HG02678 (cell line): ENCODE results near the gene GPC6.
"Not testable (repeated sequence)": the region's sequence is repeated elsewhere in the genome, so short reads cannot be mapped to it uniquely, and the experiment has no call there.

Experiments
- ATAC-seq: cut with Tn5 transposase; IDR thresholded peaks from one replicate; pipeline ENCODE4 v1.9.1; 2021; ENCODE audit warnings: mild to moderate bottlenecking, moderate library complexity; ENCODE audit not compliant: unreplicated experiment

Gene GPC6

DNA sequence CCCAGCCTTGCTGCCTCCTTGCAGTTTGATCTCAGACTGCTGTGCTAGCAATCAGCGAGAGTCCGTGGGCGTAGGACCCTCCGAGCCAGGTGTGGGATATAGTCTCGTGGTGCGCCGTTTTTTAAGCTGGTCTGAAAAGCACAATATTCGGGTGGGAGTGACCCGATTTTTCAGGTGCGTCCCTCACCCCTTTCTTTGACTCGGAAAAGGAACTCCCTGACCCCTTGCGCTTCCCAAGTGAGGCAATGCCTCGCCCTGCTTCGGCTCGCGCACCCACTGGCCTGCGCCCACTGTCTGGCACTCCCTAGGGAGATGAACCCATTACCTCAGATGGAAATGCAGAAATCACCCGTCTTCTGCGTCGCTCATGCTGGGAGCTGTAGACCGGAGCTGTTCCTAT, 269.5 kb downstream of the GPC6 start:
- ATAC-seq, result not testable (repeated sequence)

DNA sequence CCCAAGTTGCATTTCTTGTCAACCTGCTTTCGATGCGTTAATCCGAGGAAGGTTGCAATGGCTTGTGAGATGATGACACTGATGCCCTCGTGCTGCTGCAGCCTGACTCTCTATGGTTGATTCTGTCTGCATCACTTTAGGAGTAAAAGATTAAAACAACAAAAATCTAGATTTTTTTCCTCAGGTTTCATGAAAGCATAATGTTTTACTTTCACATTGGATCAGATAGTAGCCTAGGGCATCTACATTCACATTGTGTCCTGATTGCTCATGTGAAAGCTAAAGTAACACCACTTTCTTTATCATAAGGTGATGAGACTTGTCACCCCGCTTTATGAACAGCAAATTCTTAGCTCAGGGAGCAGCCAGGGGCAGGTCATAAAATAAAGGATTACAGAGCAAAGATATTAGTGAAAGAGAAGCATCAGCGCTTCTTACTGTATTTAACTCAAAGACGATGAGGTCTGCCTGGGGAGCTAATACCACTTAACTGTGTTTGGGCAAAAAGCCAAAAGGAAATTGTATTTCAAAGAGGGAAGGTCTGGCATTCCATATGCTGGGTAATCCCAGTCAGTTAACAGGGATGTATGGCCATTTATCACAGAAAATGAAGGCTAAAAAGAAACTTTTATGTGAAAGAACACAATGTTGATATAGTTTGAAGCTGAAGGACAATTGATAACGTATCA, 270.5 kb downstream of the GPC6 start:
- no peak for ATAC-seq

DNA sequence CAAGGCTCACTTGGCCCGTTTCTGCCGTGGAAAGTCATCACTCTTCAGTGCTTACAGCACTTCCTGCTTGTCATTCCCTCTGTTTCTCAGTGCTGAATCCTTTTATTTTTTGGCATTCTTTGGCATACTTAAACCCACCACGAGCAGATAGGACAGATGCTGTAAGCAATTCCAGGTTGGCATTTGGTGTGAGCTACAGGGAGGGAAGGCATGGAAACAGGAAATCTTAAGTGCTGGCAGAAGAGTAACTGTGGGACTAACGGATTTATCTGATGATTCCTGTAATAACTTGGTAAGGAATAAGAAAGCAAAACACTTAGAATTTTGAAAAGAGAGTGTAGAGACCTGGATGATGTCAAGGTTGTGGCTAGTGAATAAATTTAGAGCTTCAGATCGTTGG, 273.4 kb downstream of the GPC6 start:
- ATAC-seq, result no peak

DNA sequence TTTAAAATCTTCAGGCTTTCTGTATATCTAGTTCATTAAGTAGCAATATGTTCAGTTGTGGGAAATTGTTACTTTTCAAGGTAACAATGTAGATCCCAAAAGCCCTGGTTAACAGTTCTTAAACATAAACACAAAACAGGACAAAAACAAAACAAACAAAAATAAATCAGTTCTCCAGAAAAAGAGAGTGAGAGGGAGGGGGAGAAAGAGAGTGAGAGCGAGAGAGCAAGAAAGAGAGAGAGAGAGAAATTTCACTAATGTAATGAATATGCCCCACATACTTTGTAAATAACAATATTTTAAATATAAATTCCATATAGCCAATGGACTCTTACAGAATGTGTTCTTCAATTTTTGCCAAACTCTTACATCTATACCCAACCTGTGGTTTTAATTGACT, 275.5 kb downstream of the GPC6 start:
- no peak for ATAC-seq

DNA sequence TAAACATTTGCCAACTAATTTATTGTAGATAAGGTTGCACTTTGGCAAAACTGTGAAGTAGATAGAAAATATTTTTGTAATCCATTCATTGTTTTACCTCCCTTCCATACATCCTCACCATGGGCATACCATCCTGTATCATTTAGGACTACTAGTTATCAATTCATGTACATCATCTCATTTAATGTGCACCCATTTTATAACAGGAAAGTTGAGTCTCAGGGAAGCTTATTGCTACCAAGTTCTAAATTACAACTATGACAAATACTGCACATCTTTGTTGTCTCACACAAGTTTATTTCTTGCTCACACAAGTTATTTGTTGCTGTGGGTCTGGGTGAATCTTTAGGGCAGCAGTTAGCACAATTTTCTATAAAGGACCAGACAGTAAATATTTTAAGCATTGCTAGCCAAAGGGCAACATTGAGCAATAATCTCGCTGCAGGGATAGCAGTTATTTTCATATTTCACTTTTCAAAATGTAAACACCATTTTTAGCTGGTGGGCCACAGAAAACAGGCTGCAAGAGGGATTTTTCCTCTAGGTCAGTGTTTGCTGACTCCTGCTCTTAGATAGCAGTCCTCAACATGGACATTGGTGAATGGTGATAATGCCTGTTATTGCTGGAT, 276.5 kb downstream of the GPC6 start:
- no peak for ATAC-seq

DNA sequence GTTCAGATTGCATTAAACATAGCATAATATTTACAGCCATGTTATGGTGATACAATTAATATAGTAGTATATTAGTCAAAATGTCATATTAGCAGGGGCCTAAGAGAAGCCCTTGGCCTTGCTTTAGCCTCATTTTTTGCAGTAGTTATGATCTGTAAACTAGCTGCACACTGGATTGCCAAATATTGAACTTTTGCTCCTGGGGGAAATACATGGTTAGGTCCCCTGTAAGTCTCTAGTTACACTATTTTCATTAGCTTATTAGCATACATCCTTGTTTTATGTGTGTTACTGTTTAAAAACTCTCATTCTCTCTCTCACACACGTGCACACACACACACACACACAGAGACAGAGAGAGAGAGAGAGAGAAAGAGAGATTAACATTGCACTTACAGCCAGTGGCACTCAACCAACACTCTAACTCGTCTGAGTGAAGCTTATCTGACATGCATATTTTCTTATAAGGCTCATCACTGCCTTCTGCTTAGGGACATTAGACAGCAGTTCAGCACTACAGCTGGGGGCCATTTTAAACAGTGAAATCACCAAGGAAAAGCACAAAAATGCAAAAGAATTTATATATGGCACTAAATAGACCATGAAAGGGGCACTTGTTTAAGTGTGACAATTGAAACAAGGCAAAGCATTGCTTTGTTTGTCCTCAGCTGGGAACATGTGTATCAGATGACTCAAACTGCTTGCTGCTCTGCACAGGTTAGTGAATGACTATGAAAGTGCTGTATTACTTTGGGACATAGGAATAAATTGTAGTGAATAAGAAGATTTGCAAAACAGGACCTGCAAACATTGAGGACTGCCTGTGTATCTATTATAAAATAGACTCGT, 278.7 kb downstream of the GPC6 start:
- no peak for ATAC-seq

DNA sequence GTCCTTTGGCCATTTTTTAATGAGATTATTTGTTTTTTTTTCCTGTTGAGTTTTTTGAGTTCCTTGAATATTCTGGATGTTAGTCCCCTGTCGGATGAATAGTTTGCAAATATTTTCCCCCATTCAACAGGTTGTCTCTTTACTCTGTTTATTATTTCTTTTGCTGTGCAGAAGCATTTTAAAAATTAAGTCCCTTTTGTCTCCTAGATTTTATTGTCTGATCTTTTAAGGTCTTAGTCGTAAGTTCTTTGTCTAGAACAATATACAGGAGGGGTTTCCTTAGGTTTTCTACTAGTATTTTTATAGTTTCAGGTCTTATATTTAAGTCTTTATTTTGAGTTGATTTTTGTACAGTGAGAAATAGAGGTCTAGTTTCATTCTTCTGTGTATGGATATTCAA, 284.4 kb downstream of the GPC6 start:
- no peak for ATAC-seq

DNA sequence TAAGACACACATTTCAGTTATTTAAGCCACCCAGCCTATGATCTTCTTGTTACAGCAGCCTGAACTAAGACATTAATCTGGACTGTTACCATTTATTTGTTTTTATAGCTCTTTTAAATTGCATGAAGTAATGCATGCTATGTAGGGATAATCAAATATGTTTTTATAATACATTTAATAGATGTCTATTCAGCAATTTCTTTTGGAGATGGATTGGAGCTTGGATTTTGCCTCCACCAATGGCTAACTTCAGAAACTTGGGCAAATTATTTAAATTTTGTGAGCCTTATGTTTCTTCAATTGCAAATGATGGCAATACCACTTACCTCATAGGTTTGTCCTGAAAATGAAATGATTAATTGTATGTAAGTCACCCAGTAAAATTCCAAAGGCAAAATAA, 288.7 kb downstream of the GPC6 start:
- no peak for ATAC-seq

DNA sequence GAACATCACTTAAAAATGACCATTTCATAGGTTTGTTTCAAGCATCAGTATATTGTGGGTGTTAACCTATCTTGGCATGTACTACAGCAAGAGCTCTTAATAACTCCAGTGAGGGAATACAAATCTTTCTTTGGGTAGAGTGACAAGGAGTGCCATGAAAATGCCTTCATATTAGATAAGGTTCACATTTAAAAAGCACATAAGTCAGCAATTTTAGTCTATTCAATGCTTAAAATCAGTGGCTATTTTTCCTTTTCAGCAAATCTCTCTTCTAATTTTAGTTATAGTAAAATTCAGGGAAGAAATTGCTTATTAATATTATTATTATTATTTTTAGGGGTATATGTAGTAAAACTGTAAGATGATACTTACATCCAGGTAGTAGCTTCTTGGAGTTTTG, 291.1 kb downstream of the GPC6 start:
- no peak for ATAC-seq

DNA sequence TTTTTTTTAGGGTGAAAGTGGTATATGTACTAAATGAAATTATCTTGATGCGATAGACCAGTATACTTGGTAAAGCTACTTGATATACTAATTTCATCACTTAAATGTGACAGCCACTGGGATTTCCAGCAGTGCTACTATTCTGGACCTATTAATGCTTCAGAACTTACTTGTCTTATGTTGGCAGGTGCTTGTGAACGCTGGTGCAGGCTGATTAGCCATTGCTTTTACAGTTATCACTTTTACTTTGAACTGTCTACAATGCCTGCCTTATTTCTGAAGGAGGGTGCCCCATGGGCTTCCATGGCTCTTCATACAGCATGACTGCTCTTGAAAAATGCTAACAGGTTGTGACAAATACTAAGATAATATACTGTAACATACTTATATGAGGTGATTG, 294.7 kb downstream of the GPC6 start:
- ATAC-seq, result no peak

DNA sequence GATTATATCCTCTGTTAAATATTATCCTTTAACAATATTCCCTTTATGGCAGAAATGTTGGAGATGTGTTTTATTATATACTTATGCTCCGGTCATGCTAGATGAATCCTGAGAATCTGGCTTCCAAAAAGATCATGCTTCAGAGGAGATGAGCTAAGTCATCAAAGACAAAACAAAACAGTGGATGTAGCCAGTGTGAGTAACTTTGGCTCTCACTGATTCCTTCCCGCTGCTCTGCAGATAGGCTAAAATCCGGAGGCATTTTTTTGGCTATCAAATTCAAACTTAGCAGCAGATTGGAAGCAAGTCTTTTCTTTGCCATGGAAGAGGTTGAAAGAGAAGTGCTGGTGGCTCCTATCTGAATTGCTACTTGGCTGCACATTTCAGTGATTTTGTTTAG, 295.9 kb downstream of the GPC6 start:
- no peak for ATAC-seq

DNA sequence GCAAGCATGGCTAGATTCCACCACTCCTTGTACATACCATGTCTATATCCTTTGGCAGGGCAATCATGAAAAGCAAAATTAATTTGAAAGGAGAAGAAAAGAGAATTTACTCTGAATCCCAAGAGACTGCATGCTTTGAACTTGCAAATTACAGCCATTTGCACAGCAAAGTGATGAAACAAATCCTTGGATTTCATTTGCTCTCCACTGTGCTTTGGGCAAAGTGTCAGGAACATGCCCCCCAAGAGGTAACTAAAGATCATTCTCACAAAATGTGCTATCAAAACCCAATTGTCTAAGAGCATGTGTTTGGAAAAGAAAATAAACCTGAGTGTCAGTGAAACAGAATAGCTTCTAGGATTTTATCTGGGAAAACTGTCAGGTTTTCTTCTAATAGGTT, 298.5 kb downstream of the GPC6 start:
- ATAC-seq, result no peak

DNA sequence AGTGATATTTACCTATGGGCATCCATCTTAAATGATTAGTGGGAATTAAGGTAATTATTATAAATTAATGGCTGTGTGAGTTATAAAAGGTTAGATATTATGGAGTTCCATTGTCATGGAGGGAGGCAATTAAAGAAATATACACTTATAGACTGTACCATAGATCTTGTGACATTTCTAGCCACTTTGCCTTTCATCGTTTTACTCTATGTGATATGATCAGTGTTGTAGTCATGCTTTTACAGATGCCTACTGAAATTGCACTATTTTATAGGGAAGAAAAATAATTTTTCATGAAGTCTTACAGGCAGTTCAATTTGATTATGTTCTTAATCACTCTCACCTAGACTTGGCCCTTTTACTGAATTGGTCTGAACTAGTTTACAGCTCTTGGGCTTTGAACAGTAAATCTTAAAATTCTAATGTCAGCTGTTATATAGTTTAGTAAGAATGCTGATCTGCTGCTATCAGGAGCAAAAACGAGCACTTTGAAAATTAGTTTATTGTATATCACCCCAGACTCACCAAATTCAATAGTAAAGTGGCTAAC, 301.2 kb downstream of the GPC6 start:
- no peak for ATAC-seq

DNA sequence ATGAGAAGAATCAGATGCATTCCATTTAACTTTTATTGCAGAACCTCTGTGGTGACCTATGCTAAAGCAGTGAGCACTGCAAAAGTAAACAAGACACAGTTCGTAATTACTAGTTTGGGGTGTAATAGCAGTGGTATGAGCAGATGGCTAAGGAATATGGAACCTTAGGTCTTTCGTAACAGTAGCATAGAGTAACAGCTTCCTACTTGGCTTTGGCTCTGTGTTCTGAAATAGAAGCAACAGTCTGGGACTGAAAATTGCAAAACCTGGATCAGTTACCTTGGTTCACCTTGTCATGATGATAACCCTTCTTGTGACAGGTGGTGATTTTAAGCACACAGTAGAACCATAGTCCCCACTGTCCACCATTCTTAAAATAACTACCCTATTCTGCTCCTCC, 303.4 kb downstream of the GPC6 start:
- no peak for ATAC-seq

DNA sequence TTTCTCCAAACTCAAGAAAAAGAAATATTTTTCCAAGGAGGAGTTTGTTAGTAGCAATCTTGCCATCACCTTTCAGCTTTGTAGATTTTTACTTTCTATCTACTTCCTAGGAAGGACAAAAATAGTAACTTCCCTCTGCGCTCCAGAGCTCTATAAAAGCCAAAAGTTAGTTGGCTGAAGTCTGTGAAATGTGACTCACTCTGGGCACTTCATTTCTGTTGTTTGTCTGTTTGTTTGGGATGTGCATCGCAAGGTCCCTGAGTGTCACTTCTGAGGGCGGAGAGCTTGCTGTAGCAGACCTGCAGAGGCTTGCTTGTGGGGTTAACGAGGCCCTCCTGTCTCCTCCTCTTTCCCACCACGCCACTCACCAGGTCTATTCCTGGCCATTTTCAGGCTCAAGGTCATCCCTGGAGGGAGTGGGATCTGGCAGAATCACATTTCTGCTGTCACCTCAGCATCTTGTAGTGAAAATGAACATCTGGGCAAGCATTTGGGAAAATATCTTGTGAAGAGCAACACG, 307.6 kb downstream of the GPC6 start:
- no peak for ATAC-seq

DNA sequence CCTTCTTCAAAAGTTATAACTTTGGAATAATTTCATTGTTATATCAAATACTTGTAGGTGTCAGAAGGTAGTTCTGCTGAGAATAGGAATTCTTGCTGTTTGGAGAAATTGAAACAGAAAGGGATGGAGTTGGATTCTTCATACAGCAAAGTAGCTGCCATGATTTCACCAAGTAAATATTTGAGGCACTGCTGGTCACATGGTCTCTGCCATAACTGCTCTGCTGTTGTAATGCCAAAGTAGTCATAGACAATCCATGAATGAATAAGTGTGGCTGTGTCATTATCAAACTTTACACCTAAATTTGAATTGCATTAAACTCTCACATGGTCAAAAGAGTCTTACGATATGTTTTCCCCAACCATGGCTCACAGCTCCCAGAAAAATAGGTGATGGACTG, 308.6 kb downstream of the GPC6 start:
- ATAC-seq, result no peak

DNA sequence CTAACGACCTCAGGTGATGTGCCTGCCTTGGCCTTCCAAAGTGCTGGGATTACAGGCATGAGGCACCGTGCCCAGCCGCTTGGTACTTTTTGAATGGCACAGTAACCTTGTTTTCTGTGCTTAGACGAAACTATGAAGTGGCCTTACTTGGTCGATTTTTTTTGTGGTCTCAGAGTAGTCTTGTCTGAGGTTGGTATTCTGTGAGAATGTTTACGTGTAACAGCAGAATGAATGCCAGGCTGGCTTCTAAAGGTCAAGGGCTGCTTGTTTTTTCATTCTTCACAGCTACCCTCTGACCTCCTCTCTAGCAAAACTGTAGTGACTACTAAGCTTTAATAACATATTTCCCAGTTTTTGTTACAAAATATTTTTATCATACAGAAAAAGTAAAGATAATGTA, 313.3 kb downstream of the GPC6 start:
- no peak for ATAC-seq

DNA sequence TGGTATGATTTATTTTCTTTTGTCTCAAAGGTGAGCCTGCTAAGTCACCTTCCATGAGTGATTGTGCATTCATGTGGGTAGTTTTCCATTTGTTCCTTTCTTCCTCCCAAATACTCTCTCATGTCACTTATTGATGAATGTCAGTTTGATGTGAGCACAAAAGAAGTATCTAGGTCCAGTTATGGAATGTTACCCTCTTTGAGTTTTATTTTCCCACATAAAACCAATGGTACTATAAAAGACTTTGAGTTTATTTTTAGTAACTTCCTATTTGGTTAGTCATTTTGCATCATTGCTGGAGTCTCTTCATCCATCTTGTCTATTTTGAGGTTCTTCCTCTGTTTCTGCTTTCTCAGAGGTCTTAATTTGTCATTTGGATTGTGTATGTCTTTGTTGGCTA, 321.3 kb downstream of the GPC6 start:
- ATAC-seq, result no peak

DNA sequence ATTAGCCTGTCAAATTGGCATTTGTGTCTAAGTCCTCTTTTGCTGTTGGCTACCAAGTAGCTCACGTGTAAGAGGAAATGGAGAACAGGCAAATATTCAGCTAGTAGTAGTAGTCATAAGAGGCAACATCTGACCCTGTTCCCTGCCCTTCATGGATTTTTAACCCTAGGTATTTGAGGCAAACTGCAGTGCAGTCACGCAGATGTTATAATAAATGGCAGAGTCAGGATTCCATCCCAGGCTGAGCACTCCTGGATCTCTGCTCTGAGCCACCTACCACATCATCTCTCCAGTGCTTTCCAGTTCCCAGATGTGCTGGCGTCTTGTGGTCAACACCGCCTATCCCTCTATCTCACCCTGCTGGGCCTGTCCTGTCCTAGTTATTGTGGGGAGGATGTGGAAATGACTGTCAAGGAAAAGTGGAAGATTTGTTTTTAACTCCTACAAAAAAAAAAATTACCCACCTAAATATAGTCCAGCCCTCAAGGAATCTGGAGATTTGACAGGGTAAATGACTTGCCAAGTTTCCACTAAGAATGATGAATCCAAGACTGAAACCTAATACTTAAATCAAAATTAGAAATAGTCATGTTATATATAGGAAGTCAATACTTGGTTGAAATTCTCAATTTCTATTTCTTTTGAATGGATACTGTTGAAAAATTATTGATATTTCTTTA, 322.9 kb downstream of the GPC6 start:
- ATAC-seq, result no peak

DNA sequence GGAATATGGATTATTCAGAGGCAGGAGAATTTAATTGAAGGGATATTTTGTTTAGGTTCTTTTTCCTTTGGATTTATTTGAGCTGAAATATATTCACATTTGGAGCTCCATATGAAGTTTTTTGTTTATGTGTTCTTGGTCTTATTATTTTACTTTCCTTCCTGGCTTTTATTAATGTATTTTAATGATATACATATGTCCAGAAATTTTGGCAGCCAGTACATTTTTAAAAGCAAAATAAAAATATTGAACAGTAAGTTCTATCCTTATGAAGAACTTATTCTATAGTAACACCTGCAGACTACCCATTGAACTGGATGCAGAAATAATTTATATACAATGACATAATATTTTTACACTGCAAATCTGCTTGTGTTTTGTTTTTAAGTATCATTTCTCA, 323.6 kb downstream of the GPC6 start:
- ATAC-seq, result no peak

DNA sequence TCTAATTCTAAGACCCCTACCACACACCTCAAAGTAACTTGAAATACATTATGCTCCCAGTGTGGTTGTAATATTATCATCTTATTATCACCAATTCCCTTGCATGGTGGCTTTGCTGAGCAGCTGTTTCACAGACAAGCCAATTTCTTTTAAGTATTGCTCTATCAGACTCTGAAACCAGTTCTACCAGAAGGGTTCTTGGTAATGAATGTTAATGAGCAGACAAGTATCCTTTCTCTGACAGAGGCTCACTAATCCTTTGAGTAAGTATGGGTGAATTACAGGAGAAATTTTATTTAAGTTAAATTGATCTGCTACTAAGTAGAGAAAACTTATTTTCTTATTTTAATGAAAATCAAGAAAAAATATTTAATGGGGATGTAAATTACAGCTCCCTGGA, 326.0 kb downstream of the GPC6 start:
- no peak for ATAC-seq
